HG02798 (cell line): ENCODE measurements around the gene MXRA8.
"Not testable (repeated sequence)": the region's sequence is repeated elsewhere in the genome, so short reads cannot be mapped to it uniquely, and the experiment has no call there.

ENCODE experiments used
- ATAC-seq: cut with Tn5 transposase; IDR thresholded peaks from one replicate; pipeline ENCODE4 v1.9.1; 2021; ENCODE audit warnings: mild to moderate bottlenecking; ENCODE audit not compliant: unreplicated experiment, poor library complexity

The MXRA8 gene

DNA sequence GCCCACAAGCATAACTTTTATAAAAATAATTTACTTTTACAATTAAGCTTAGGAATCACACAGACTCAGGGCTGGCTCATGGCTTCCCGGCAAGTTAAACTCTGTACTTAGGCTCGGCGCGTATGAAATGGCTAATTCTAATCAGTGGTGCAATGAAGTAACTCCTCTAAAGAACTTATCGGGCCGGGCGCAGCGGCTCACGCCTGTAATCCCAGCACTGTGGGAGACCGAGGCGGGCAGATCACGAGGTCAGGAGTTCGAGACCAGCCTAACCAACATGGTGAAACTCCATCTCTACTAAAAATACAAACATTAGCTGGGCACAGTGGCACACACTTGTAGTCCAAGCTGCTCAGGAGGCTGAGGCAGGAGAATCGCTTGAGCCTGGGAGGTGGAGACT is 11.7 kb upstream of the MXRA8 start:
- not testable (repeated sequence) for ATAC-seq

GRCh38 chr1:1367315-1367714 is 9.0 kb upstream of the MXRA8 start:
- ATAC-seq: no peak

- ATAC-seq: no peak
These were observed 8.3 kb upstream of the MXRA8 start for GRCh38 chr1:1366699-1367066.

- ATAC-seq: no peak
These were observed 7.7 kb upstream of the MXRA8 start for GRCh38 chr1:1365875-1366698.

GRCh38 chr1:1364266-1364665 is 5.9 kb upstream of the MXRA8 start:
- ATAC-seq: no peak

GRCh38 chr1:1361982-1362423 is 3.6 kb upstream of the MXRA8 start:
- no peak for ATAC-seq

DNA sequence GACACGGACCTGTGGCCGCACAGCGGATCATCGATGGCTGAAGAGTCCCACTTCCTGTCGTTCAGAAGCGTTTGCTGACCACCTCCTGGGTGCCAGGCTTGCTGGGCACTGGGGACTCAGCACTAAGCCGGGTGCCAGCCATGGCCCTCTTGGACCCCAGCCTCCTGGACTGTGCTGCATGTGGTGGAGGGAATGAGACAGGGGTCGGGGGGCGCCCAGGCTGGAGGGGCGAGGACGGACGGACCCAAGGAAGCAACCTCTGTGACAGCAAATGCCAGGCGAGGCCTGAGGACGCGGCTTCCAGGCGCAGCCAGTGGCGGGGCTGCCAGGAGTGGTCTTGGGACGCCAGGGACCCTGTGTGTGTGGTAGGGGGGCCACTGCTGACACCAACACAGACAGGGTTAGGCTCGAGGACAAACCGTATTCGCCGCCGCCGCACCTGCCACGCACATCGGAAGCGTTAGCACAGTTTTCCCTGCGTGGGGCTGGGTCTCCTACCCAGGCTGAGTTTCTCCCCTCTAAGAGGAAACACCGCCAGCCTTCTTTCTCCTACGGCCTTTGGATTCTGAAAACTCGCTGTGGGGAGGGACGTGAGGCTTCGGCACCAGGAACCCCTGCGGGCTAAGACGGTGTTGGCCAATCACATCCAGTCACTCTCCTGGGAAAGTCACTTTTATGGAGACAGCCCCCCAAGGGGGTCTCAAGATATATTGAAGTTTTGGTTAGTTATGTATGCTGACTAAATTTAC is 3.1 kb upstream of the MXRA8 start:
- ATAC-seq: no peak

DNA sequence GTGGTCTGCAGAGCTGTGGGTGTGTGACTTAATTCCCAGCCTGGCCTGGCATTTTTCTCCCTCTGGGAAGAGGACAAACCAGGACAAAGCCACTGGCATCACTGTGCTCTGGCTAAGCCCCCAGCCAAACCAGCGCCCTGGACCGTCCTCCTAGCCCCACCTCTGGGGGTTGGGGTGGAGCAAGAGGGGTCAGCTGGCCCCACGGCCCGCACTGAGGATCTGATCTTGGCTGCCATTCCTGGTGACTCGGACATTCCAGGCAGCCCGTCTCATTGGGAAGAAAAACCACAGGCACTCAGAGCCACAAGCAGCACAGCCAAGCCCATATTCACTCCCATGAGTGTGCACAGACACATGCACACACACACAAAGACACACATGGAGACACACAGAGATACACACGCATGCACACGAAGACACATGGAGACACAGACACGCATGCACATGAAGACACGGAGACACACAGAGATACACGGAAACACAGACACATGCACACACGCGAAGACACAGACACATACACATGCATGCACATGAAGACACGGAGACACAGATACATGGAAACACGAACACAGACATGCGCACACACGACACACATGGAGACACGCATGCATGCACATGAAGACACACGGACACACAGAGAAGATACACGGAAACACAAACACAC is 2.3 kb upstream of the MXRA8 start:
- ATAC-seq: no peak

- ATAC-seq: no peak
These were observed 1.5 kb upstream of the MXRA8 start for GRCh38 chr1:1359664-1360468.

DNA sequence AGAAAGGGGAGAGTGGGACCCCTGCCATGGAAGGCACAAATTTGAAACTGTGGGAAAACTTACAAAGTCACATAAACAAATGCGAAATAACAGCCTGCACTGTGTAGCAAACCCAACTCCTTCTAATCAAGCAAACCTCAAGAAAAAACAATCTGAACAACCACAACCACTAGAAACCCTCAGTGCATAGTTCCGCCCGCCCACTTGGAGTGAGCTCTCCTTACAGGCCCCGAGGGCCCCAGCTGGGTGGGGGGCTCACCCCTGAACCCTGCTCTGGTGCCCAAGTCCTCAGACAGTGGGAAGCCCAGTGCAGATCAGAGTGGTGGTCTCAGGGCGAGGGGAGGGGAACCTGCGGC is 931 bp upstream of the MXRA8 start:
- no peak for ATAC-seq

DNA sequence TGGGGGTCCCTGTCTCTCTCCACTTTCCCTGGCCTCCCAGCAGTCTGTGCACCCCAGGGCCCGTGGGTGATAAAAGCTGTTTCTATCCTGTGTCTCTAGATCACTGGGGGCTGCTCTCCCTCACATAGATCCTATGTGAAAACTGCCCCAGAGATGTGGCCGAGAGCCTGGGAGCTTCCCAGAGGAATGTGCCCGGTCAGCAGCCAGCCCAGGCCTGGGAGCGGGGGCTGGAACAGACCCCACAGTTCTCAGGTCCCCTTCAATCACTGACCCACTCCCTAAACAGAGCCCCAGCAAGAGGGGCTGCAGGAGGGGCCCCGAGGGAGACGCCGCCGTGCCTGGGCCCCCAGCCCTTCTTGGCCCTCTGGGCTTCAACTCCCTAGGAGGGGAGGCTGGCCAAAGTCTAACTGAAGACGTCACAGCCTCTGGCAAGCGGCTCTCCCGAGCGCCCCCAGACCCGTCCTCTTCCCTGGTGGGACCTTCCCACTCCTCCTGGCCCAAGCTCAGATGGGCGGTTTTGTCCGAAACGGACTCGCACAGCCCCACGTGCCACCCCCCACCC is 403 bp downstream of the MXRA8 start:
- ATAC-seq: no peak

DNA sequence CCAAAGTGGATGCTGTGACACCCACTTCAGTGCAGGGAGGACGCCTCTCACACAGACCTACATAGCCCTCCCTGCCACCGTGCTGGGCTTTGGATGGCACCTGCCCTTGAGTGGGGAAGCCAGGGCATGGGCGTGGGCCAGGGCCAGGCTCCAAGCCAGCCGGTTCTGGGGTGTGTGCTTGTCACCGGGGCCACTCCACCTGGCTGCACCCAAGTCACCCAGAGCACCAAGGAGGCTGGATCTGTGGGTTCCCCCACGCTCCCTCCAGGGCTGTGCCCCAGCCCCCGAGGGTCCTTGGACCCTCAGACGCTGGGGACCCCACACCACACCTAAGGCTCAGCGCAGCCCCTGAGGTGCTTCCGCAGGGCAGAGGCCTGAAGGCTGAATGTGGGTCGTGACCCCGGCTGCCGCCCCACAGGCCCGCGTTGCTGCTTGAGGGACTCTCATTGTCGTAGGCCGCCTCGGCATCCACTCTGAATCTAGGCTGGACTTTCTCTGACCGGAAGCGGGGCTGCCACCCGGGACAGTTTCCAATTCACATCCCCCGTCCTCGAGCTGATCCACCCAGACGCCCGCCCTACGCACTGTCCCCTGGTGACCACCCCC is 1.5 kb downstream of the MXRA8 start:
- no peak for ATAC-seq

DNA sequence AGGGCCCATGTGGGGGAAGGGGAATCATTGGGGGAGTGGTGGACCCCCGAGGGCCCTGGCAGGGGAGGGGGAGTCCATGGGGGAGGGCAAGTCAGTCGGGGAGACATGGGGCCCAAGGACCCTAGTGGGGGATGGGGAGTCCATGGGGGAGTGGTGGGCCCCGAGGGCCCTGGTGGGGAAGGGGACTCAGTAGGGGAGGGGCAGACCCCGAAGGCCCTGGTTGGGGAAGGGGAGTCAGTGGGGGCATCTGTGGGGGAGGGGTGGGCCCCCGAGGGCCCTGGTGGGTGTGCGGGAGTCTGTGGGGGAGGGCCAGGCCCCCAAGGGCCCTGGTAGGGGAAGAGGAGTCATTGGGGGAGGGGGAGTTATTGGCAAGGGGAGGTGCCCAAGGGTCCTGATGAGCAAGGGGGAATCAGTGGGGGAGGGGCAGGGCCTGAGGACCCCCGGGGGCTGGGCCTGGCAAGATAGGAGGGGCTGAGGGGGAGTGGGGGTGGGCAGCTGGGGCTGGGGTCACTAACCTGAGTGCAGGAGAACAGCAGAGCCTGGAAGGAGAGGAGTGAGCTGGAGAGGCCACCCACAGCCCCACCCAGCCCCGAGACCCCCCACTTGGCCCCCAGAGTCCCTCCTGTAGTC is 2.1 kb downstream of the MXRA8 start:
- no peak for ATAC-seq

GRCh38 chr1:1355416-1355815 is 2.9 kb downstream of the MXRA8 start:
- ATAC-seq: no peak

- no peak for ATAC-seq
These were observed 3.8 kb downstream of the MXRA8 start for GRCh38 chr1:1354271-1355247.

- no peak for ATAC-seq
These were observed 4.8 kb downstream of the MXRA8 start for GRCh38 chr1:1353389-1354151.

- no peak for ATAC-seq
These were observed 5.5 kb downstream of the MXRA8 start for GRCh38 chr1:1352786-1353388.
